ENCODE results near the gene RANBP9. TPM values are rescaled to one million over a fixed set of nuclear protein-coding genes. Genes with fewer than 3 reads are reported as not detected.

The RANBP9 gene
- total RNA-seq, 1 donor from 2014 or later, result 33.2 TPM

- TF ChIP-seq CTCF (IDR thresholded peaks at IDR 0.05; ENCODE audit: borderline replicate concordance), result no peak
- Histone ChIP-seq H3K4me3 (peak overlapping the region; percentile 44), H3K27me3 (ENCODE audit: low read depth) (no peaks in the 10 kb centered on the region), H3K36me3 (peaks cover 21% of the 10 kb centered on the region), H3K9me3 (replicated peaks) (no peaks in the 10 kb centered on the region), H3K4me1 (peaks cover 51% of the 10 kb centered on the region), H3K27ac (replicated peaks) (peak overlapping the region; percentile 87)
- DNase-seq, result no peak
- intact Hi-C loops (cut with micrococcal nuclease), result no loop called here
These were observed 99.9 kb downstream of the RANBP9 start for GRCh38 chr6:13611715-13612114.

DNA sequence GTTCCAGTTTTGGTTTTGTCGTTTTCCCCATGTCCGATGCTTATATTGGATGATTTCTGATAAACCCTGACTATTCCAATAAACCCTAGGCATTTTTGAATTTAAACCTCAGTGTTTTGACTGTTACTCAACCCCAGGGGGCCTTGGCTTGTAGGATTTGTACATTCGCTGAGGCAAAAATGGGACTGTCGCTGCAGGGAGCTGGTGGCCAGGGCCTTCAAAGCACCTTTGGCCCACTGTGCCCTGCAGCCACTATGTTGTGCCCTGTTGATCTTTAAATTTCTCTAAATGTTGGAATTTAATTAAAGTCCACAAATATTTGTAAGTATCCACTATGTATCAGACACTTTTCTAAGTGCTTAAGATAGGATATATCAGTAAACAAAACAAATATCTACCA, 106.0 kb downstream of the RANBP9 start:
- Histone ChIP-seq H3K27me3 (ENCODE audit: low read depth) (no peaks in the 10 kb centered on the region), H3K9me3 (replicated peaks) (no peaks in the 10 kb centered on the region), H3K36me3 (peaks cover 70% of the 10 kb centered on the region), H3K27ac (replicated peaks) (no peak overlapping the region), H3K4me1 (peaks cover 4% of the 10 kb centered on the region), H3K4me3 (no peak overlapping the region)
- no peak for DNase-seq
- TF ChIP-seq CTCF (IDR thresholded peaks at IDR 0.05; ENCODE audit: borderline replicate concordance), result no peak
- intact Hi-C loops (cut with micrococcal nuclease), result no loop called here

DNA sequence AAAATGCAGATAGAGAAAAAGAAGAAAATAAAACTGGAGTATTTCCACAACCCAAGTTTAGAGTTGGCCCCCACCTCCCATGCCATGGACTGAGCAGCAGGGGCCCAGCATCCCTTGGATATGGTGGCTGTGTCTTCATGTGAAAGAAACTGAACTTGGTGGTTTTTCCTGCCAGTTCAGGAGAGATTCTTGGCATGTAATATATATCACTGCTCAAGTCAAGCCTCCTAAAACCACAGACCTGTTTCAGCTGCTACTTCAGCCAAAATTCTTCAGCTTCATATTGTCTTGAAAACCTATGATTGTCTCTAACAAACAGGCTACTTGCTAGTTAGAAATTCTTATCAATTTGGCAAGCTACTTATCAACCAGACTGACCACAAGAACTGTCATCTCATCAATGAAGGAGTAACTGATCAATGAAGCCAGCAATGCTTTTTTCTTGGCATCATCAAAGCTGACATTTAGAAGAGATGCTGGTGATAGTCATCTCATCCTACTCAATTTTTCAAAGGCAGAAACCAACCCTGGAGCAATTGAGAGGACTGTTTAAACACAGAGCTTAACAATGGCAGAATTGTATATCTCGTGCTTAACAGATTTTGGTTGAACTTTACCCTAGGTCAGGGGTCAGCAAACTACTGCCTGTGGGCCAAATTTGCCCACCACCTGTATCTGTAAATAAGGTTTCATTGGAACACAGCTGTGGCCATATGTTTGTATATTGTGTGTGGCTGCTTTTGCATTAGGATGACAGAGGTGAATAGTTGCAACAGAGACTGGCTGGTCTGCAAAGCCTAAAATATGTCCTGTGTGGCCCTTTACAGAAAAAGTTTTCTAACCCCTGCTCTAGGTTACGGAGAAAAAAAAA, 106.9 kb downstream of the RANBP9 start:
- TF ChIP-seq CTCF (IDR thresholded peaks at IDR 0.05; ENCODE audit: borderline replicate concordance), result no peak
- DNase-seq, result no peak
- Histone ChIP-seq H3K4me1 (no peaks in the 10 kb centered on the region), H3K27me3 (ENCODE audit: low read depth) (no peaks in the 10 kb centered on the region), H3K36me3 (peaks cover 72% of the 10 kb centered on the region), H3K9me3 (replicated peaks) (no peaks in the 10 kb centered on the region), H3K4me3 (no peak overlapping the region), H3K27ac (replicated peaks) (no peak overlapping the region)
- intact Hi-C loops (cut with micrococcal nuclease), result no loop called here

- no peak overlapping the region for H3K27ac ChIP-seq (replicated peaks)
- no peaks in the 10 kb centered on the region for H3K9me3 ChIP-seq (replicated peaks)
- intact Hi-C loops (cut with micrococcal nuclease), result no loop called here
- H3K36me3 ChIP-seq, result peaks cover 79% of the 10 kb centered on the region
- no peak for DNase-seq
- H3K4me3 ChIP-seq, result no peak overlapping the region
- H3K27me3 ChIP-seq (ENCODE audit: low read depth), result no peaks in the 10 kb centered on the region
- H3K4me1 ChIP-seq, result no peaks in the 10 kb centered on the region
- TF ChIP-seq CTCF (IDR thresholded peaks at IDR 0.05; ENCODE audit: borderline replicate concordance), result no peak
These were observed 107.5 kb downstream of the RANBP9 start for GRCh38 chr6:13604135-13604534.

GRCh38 chr6:13600036-13600435, 111.6 kb downstream of the RANBP9 start:
- Histone ChIP-seq H3K36me3 (peaks cover 98% of the 10 kb centered on the region), H3K27me3 (ENCODE audit: low read depth) (no peaks in the 10 kb centered on the region), H3K9me3 (replicated peaks) (no peaks in the 10 kb centered on the region), H3K4me3 (no peak overlapping the region), H3K4me1 (no peaks in the 10 kb centered on the region), H3K27ac (replicated peaks) (no peak overlapping the region)
- intact Hi-C loops (cut with micrococcal nuclease), result no loop called here
- no peak for TF ChIP-seq CTCF (IDR thresholded peaks at IDR 0.05; ENCODE audit: borderline replicate concordance)
- DNase-seq, result no peak
